ENCODE data around the gene NAV2.

NAV2 gene

GRCh38 chr11:19800714-19801519, 88.3 kb downstream of the NAV2 start:
- no peak overlapping the region for H3K4me3 ChIP-seq (ENCODE audit: low read length)
- DNase-seq (ENCODE audit: low read depth) = peak; percentile 18
- no peak for TF ChIP-seq CTCF (IDR thresholded peaks at IDR 0.05; ENCODE audit: insufficient read depth, low read depth, low read length, missing control alignments)

GRCh38 chr11:19802773-19803293, 90.2 kb downstream of the NAV2 start:
- DNase-seq (ENCODE audit: low read depth) = no peak
- no peak overlapping the region for H3K4me3 ChIP-seq (ENCODE audit: low read length)
- no peak for TF ChIP-seq CTCF (IDR thresholded peaks at IDR 0.05; ENCODE audit: insufficient read depth, low read depth, low read length, missing control alignments)

- H3K4me3 ChIP-seq (ENCODE audit: low read length) = no peak overlapping the region
- DNase-seq (ENCODE audit: low read depth) = peak; percentile 58
- no peak for TF ChIP-seq CTCF (IDR thresholded peaks at IDR 0.05; ENCODE audit: insufficient read depth, low read depth, low read length, missing control alignments)
These were observed 90.9 kb downstream of the NAV2 start for GRCh38 chr11:19803506-19803998.

- H3K4me3 ChIP-seq (ENCODE audit: low read length) = no peak overlapping the region
- no peak for TF ChIP-seq CTCF (IDR thresholded peaks at IDR 0.05; ENCODE audit: insufficient read depth, low read depth, low read length, missing control alignments)
- no peak for DNase-seq (ENCODE audit: low read depth)
These were observed 92.7 kb downstream of the NAV2 start for GRCh38 chr11:19805376-19805775.

GRCh38 chr11:19805827-19806226, 93.2 kb downstream of the NAV2 start:
- DNase-seq (ENCODE audit: low read depth) = no peak
- no peak overlapping the region for H3K4me3 ChIP-seq (ENCODE audit: low read length)
- no peak for TF ChIP-seq CTCF (IDR thresholded peaks at IDR 0.05; ENCODE audit: insufficient read depth, low read depth, low read length, missing control alignments)

GRCh38 chr11:19806251-19806650, 93.6 kb downstream of the NAV2 start:
- no peak for DNase-seq (ENCODE audit: low read depth)
- TF ChIP-seq CTCF (IDR thresholded peaks at IDR 0.05; ENCODE audit: insufficient read depth, low read depth, low read length, missing control alignments) = no peak

More at GRCh38 chr11:19806251-19806650, 93.6 kb downstream of the NAV2 start:
- no peak overlapping the region for H3K4me3 ChIP-seq (ENCODE audit: low read length)
